HepG2 (cell line): Measurements from ENCODE around the gene PTPN3. TPM values are rescaled to one million over a fixed set of nuclear protein-coding genes. Genes with fewer than 3 reads are reported as not detected.

ENCODE experiments used
- ATAC-seq: fragments of 200-7000 bp; cut with Tn5 transposase; 3 replicates; pipeline ENCODE4 v1.9.1; 2020; ENCODE audit warnings: mild to moderate bottlenecking, moderate library complexity
- BruUV-seq: library from RNA; stranded (reverse); fragments of 400-500 nt; replicated peaks from 2 replicates; lab custom pipeline; 2021; lab: Mats Ljungman, UMichigan
- CTCF ChIA-PET: fragments of 300-600 bp; formaldehyde crosslinking; extraction: SDS; loops from one replicate; lab custom pipeline; 2021; ENCODE audit warnings: low total read pairs, inconsistent platforms, low intra/inter-chr PET ratio; lab: Yijun Ruan, JAX
- POLR2A ChIA-PET: fragments of 350-600 bp; sonication (Branson Sonifier 250); formaldehyde crosslinking; loops from one replicate; lab custom pipeline; 2020; ENCODE audit warnings: antibody characterized with exemption, inconsistent platforms; lab: Yijun Ruan, JAX
- DNase-seq: peaks from one replicate; pipeline ENCODE4 v3.0.0-alpha.2; 2015; ENCODE audit warnings: low spot score
- FAIRE-seq: peaks from 3 replicates; lab custom pipeline; 2011; peaks lifted over from hg19 to GRCh38; lab: Jason Lieb, UNC
- H2AFZ ChIP-seq: one replicate; pipeline ENCODE4 v1.6.1; 2011; ENCODE audit warnings: low read length, inconsistent platforms
- H3K27ac ChIP-seq: fragments of 300-600 bp; 3 replicates; pipeline ENCODE4 v1.8.0; 2011; ENCODE audit warnings: mixed run types, mild to moderate bottlenecking, mixed read lengths, low read length, inconsistent platforms; ENCODE audit not compliant: insufficient read depth; ENCODE audit errors: extremely low read length
- H3K27me3 ChIP-seq, 2 experiments: fragments of 200-600 bp in 1 of 2; 2 replicates in 1 of 2; 3 replicates in 1 of 2; pipeline versions ENCODE4 v1.6.0 to v1.8.0; 2011; ENCODE audit warnings: low read length in 2 of 2, mild to moderate bottlenecking in 2 of 2, moderate library complexity in 2 of 2, inconsistent platforms in 1 of 2; ENCODE audit not compliant: insufficient read depth in 2 of 2, control insufficient read depth in 1 of 2
- H3K36me3 ChIP-seq, 2 experiments: fragments of 200-600 bp in 1 of 2; replicated peaks in 1 of 2; 2 replicates in 1 of 2; 3 replicates in 1 of 2; pipeline versions ENCODE4 v1.5.1 to v1.8.0; 2011; ENCODE audit warnings: low read length in 2 of 2, inconsistent platforms in 1 of 2; ENCODE audit not compliant: insufficient read depth in 2 of 2, control insufficient read depth in 1 of 2
- H3K4me1 ChIP-seq: 2 replicates; pipeline ENCODE4 v1.5.1; 2012; ENCODE audit warnings: low read length, inconsistent platforms; ENCODE audit not compliant: insufficient read depth
- H3K4me2 ChIP-seq: 2 replicates; pipeline ENCODE4 v1.6.0; 2011; ENCODE audit warnings: low read depth, low read length, inconsistent platforms
- H3K4me3 ChIP-seq, 3 experiments: fragments of 200-600 bp in 1 of 3; sonication (generic), shearing (Covaris generic) in 1 of 3; replicated peaks in 1 of 3; 2 replicates each; pipeline ENCODE4 v1.5.1; 2011 to 2016; ENCODE audit warnings: low read length in 3 of 3, inconsistent platforms in 2 of 3, low read depth in 2 of 3, mild to moderate bottlenecking in 2 of 3, control low read depth in 1 of 3, mixed read lengths in 1 of 3; ENCODE audit not compliant: insufficient read depth in 1 of 3
- H3K79me2 ChIP-seq: one replicate; pipeline ENCODE4 v1.6.1; 2011; ENCODE audit warnings: low read length, inconsistent platforms; ENCODE audit not compliant: insufficient read depth
- H3K9ac ChIP-seq: 2 replicates; pipeline ENCODE4 v1.6.0; 2011; ENCODE audit warnings: mild to moderate bottlenecking, low read depth, low read length, inconsistent platforms; ENCODE audit not compliant: insufficient read depth
- H3K9me3 ChIP-seq: 2 replicates; pipeline ENCODE4 v1.5.1; 2012; ENCODE audit warnings: mild to moderate bottlenecking, low read length
- H4K20me1 ChIP-seq: 2 replicates; pipeline ENCODE4 v1.6.0; 2011; ENCODE audit warnings: inconsistent platforms, mild to moderate bottlenecking, low read length, moderate library complexity; ENCODE audit not compliant: insufficient read depth
- KDM4B ChIP-seq: sonication (generic); formaldehyde crosslinking; IDR thresholded peaks from 2 replicates; pipeline ENCODE4 v1.4.0; 2020; ENCODE audit warnings: missing genetic modification reagents
- KDM6A ChIP-seq: IDR thresholded peaks from 2 replicates; pipeline ENCODE4 v1.6.1; 2016; ENCODE audit warnings: low read depth
- MEIS2 ChIP-seq: sonication (generic); formaldehyde crosslinking; IDR thresholded peaks from 2 replicates; pipeline ENCODE4 v1.9.0; 2021; ENCODE audit warnings: mild to moderate bottlenecking, missing genetic modification reagents
- MTF2 ChIP-seq: sonication (generic); formaldehyde crosslinking; IDR thresholded peaks from 2 replicates; pipeline ENCODE4 v1.5.0; 2020; ENCODE audit warnings: missing genetic modification reagents, borderline replicate concordance
- NFIC ChIP-seq: IDR thresholded peaks from 2 replicates; pipeline ENCODE4 v1.6.1; 2012; ENCODE audit warnings: mild to moderate bottlenecking, low read length, inconsistent platforms
- NPAS2 ChIP-seq: sonication (generic); formaldehyde crosslinking; IDR thresholded peaks from 2 replicates; pipeline ENCODE4 v1.8.0; 2022; ENCODE audit warnings: mild to moderate bottlenecking, missing genetic modification reagents, borderline replicate concordance
- PAF1 ChIP-seq: IDR thresholded peaks from 2 replicates; pipeline ENCODE4 v1.6.1; 2016; ENCODE audit warnings: missing genetic modification reagents, missing compliant biosample characterization
- PHB2 ChIP-seq: fragments of 450-650 bp; IDR thresholded peaks from 2 replicates; pipeline ENCODE4 v1.6.1; 2018; ENCODE audit not compliant: partially characterized antibody
- PLRG1 ChIP-seq: fragments of 450-650 bp; conservative IDR thresholded peaks from 2 replicates; pipeline ENCODE4 v1.6.1; 2016
- RBM22 ChIP-seq: fragments of 200-400 bp; formaldehyde crosslinking; optimal IDR thresholded peaks from 2 replicates; pipeline ENCODE3; 2017; ENCODE audit warnings: mild to moderate bottlenecking, low read length, moderate library complexity
- RFXAP ChIP-seq: sonication (generic); formaldehyde crosslinking; IDR thresholded peaks from 2 replicates; pipeline ENCODE4 v1.4.0; 2020; ENCODE audit warnings: missing genetic modification reagents, borderline replicate concordance
- SAP130 ChIP-seq: IDR thresholded peaks from 2 replicates; pipeline ENCODE4 v1.6.1; 2016; ENCODE audit warnings: low read depth
- SIN3B ChIP-seq: fragments of 150-350 bp; IDR thresholded peaks from 2 replicates; pipeline ENCODE4 v1.6.1; 2014; ENCODE audit warnings: low read length
- SMAD9 ChIP-seq: sonication (generic); formaldehyde crosslinking; IDR thresholded peaks from 2 replicates; pipeline ENCODE4 v1.5.1; 2020; ENCODE audit warnings: mild to moderate bottlenecking, missing genetic modification reagents
- SRSF9 ChIP-seq: fragments of 200-400 bp; formaldehyde crosslinking; IDR thresholded peaks from 2 replicates; pipeline ENCODE4 v1.6.1; 2018; ENCODE audit warnings: borderline replicate concordance, mild to moderate bottlenecking, low read depth, low read length; ENCODE audit not compliant: insufficient read depth, poor library complexity, severe bottlenecking
- TP53 ChIP-seq: sonication (generic); formaldehyde crosslinking; conservative IDR thresholded peaks from 2 replicates; pipeline ENCODE4 v1.4.0; 2020; ENCODE audit warnings: missing genetic modification reagents
- ZNF124 ChIP-seq: sonication (generic); formaldehyde crosslinking; IDR thresholded peaks from 2 replicates; pipeline ENCODE4 v1.4.0; 2020; ENCODE audit warnings: missing genetic modification reagents
- ZNF501 ChIP-seq: sonication (generic); formaldehyde crosslinking; IDR thresholded peaks from 2 replicates; pipeline ENCODE4 v1.5.1; 2020; ENCODE audit warnings: mild to moderate bottlenecking, moderate library complexity, missing genetic modification reagents
- ZNF563 ChIP-seq: sonication (generic); formaldehyde crosslinking; IDR thresholded peaks from 2 replicates; pipeline ENCODE4 v1.8.0; 2022; ENCODE audit warnings: mild to moderate bottlenecking, moderate library complexity, missing genetic modification reagents
- ZNF713 ChIP-seq: sonication (generic); formaldehyde crosslinking; IDR thresholded peaks from 2 replicates; pipeline ENCODE4 v1.4.0; 2020; ENCODE audit warnings: mild to moderate bottlenecking, missing genetic modification reagents
- ZNF724P ChIP-seq: sonication (generic); formaldehyde crosslinking; IDR thresholded peaks from 2 replicates; pipeline ENCODE4 v1.8.0; 2022; ENCODE audit warnings: missing genetic modification reagents, borderline replicate concordance
- ZNF788 ChIP-seq: sonication (generic); formaldehyde crosslinking; IDR thresholded peaks from 2 replicates; pipeline ENCODE4 v1.5.0; 2020; ENCODE audit warnings: mild to moderate bottlenecking, missing genetic modification reagents, borderline replicate concordance
- WGBS: methylation state at CpG from one replicate; pipeline ENCODE4 v1.1.6; 2017; ENCODE audit warnings: low lambda C conversion rate; 5-methylcytosine and 5-hydroxymethylcytosine counted together
- in situ Hi-C: cut with HindIII; loops from 2 replicates; pipeline ENCODE4 v1.10.0; 2017; ENCODE audit warnings: low pct_unique_long_range_greater_than_20kb; ENCODE audit not compliant: extremely low pct_ligation_motif_present
- intact Hi-C: fragments of 100-400 bp; cut with micrococcal nuclease; formaldehyde crosslinking; loops from one replicate; pipeline ENCODE4 v1.10.0; 2022; ENCODE audit not compliant: unreplicated experiment
- polyA plus RNA-seq, 8 experiments: library from polyadenylated mRNA; depleted of rRNA in 3 of 8; stranded (reverse) in 7 of 8; unstranded in 1 of 8; fragments of >200 nt; fragmentation: Illumina TruSeq in 4 of 8; extraction: Trizol in 4 of 8; gene quantifications; 2 replicates each; pipeline versions ENCODE4 v1.2.1 to v1.2.3, GENCODE V29; 2011 to 2016; ENCODE audit warnings: low read depth in 4 of 8, missing spikeins in 1 of 8, mixed read lengths in 1 of 8; ENCODE audit not compliant: insufficient read depth in 1 of 8
- total RNA-seq, 5 experiments: library from RNA; depleted of rRNA; stranded (reverse); fragments of >200 nt; fragmentation: Illumina TruSeq; extraction: Trizol; gene quantifications; 2 replicates each; pipeline ENCODE4 v1.2.3, GENCODE V29; 2016; ENCODE audit warnings: low read depth in 1 of 5
- TF ChIP-seq, protein P1 (sequence below): IDR thresholded peaks from 2 replicates; pipeline ENCODE4 v1.6.1; 2018; ENCODE audit warnings: missing genetic modification reagents, mild to moderate bottlenecking, missing compliant biosample characterization

Gene PTPN3
- total and polyA plus RNA-seq, 2 of the 13 experiments (the other 11 are each of a cell fraction or from before 2014, with no cell fraction given) = 5.6 to 20.5 TPM

GRCh38 chr9:109342878-109343277 lies 155.2 kb downstream of the PTPN3 start:
- H3K27me3 ChIP-seq = no peaks in the 10 kb centered on the region; a peak in 1 of 5 replicates
- ATAC-seq = no peak
- WGBS = 55% methylated on average over 4 of the region's 4 CpGs
- no peak overlapping the region for H3K4me2 ChIP-seq
- ChIA-PET CTCF (no interaction called here), POLR2A (no interaction called here)
- no peaks in the 10 kb centered on the region for H3K79me2 ChIP-seq
- H3K9me3 ChIP-seq = no peaks in the 10 kb centered on the region
- no peak overlapping the region for H3K4me3 ChIP-seq
- peaks cover 18% of the 10 kb centered on the region for H3K4me1 ChIP-seq
- H3K9ac ChIP-seq = no peak overlapping the region
- H4K20me1 ChIP-seq = no peaks in the 10 kb centered on the region
- FAIRE-seq = no peak
- H3K27ac ChIP-seq = no peak overlapping the region
- DNase-seq = no peak
- TF ChIP-seq ZNF788 (CRISPR knock-in tag) (no peak), SRSF9 (no peak), ZNF713 (CRISPR knock-in tag) (no peak), ZNF501 (CRISPR knock-in tag) (no peak), SMAD9 (CRISPR knock-in tag) (no peak), PAF1 (no peak), PLRG1 (no peak)
- TF ChIP-seq, protein P1, sequence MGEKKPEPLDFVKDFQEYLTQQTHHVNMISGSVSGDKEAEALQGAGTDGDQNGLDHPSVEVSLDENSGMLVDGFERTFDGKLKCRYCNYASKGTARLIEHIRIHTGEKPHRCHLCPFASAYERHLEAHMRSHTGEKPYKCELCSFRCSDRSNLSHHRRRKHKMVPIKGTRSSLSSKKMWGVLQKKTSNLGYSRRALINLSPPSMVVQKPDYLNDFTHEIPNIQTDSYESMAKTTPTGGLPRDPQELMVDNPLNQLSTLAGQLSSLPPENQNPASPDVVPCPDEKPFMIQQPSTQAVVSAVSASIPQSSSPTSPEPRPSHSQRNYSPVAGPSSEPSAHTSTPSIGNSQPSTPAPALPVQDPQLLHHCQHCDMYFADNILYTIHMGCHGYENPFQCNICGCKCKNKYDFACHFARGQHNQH (CRISPR knock-in tag) = no peak
- TF ChIP-seq, all 625 proteins: peak for 0
- intact Hi-C loops = no loop called here
- Histone ChIP-seq H2AFZ (no peak overlapping the region), H3K36me3 (no peaks in the 10 kb centered on the region)
- in situ Hi-C loops = no loop called here
- no TSS peak for BruUV-seq

DNA sequence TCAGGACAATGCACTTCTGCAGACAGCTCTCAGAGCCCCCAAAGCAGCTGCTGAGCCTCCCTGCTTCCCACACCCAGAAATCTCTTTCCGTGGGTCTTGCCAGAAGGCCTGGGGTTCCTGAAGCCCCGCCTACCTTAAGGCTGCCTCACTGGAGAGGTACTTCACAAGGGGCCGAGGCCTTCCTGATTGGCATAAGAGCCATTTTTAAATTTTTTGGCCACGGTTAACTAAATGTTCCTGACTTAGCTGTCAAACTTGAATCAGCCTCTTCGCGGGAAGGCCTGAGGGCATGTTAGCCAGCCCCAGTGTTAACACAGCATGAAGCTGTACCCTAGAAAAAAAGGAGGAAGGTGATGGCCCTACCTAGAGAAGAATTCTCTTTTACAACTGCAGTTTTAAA lies 156.5 kb downstream of the PTPN3 start:
- FAIRE-seq = no peak
- no peak for DNase-seq
- ATAC-seq = no peak
- Histone ChIP-seq H3K79me2 (no peaks in the 10 kb centered on the region), H3K4me1 (peaks cover 22% of the 10 kb centered on the region), H3K4me3 (no peak overlapping the region), H3K36me3 (no peaks in the 10 kb centered on the region), H3K27me3 (no peaks in the 10 kb centered on the region; a peak in 1 of 5 replicates), H3K27ac (no peak overlapping the region), H4K20me1 (no peaks in the 10 kb centered on the region), H2AFZ (no peak overlapping the region), H3K9me3 (no peaks in the 10 kb centered on the region), H3K9ac (no peak overlapping the region), H3K4me2 (no peak overlapping the region)
- intact Hi-C loops = no loop called here
- BruUV-seq = no TSS peak
- ChIA-PET POLR2A (interaction anchor here (1.1 kb wide), 1 partner anchor 14 kb away, joined by 3 read pairs; no protein-coding TSS in a partner anchor), CTCF (no interaction called here)
- in situ Hi-C loops = no loop called here
- WGBS = 15% methylated on average over 5 of the region's 6 CpGs
- TF ChIP-seq NPAS2 (CRISPR knock-in tag) (no peak), ZNF724P (CRISPR knock-in tag) (no peak), NFIC (no peak), MTF2 (CRISPR knock-in tag) (no peak), TP53 (CRISPR knock-in tag) (no peak), PHB2 (no peak), RFXAP (no peak), ZNF563 (no peak), SAP130 (CRISPR knock-in tag) (no peak), RBM22 (no peak), SIN3B (no peak), KDM4B (CRISPR knock-in tag) (no peak), KDM6A (no peak), MEIS2 (CRISPR knock-in tag) (no peak), ZNF124 (CRISPR knock-in tag) (no peak)
